H9 (cell line): Measurements from ENCODE around the gene CFP. TPM values are rescaled to one million over a fixed set of nuclear protein-coding genes. Genes with fewer than 3 reads are reported as not detected.

ENCODE experiments used
- DNase-seq: peaks from one replicate; pipeline ENCODE4 v3.0.0-alpha.2; 2017
- H2AFZ ChIP-seq: one replicate; pipeline ENCODE4 v1.6.1; 2013; ENCODE audit warnings: mild to moderate bottlenecking, low read length, control low read depth, moderate library complexity
- H2AK5ac ChIP-seq: 2 replicates; pipeline ENCODE4 v1.6.1; 2013; ENCODE audit warnings: low read length, control low read depth, mixed read lengths; ENCODE audit not compliant: insufficient read length
- H2BK120ac ChIP-seq: one replicate; pipeline ENCODE4 v1.6.1; 2013; ENCODE audit warnings: low read depth, mild to moderate bottlenecking, low read length, control low read depth, inconsistent platforms; ENCODE audit not compliant: poor library complexity, severe bottlenecking
- H2BK12ac ChIP-seq: 2 replicates; pipeline ENCODE4 v1.6.1; 2013; ENCODE audit warnings: low read length, control low read depth, mixed read lengths, low read depth; ENCODE audit not compliant: insufficient read length
- H2BK15ac ChIP-seq: 2 replicates; pipeline ENCODE4 v1.6.1; 2013; ENCODE audit warnings: low read depth, low read length, control low read depth
- H2BK20ac ChIP-seq: one replicate; pipeline ENCODE4 v1.6.1; 2013; ENCODE audit warnings: low read depth, mild to moderate bottlenecking, low read length, control low read depth, inconsistent platforms; ENCODE audit not compliant: poor library complexity, severe bottlenecking
- H2BK5ac ChIP-seq: 2 replicates; pipeline ENCODE4 v1.6.1; 2013; ENCODE audit warnings: low read length, control low read depth, mixed read lengths; ENCODE audit not compliant: insufficient read length
- H3K14ac ChIP-seq: 2 replicates; pipeline ENCODE4 v1.6.1; 2013; ENCODE audit warnings: low read length, control low read depth; ENCODE audit not compliant: insufficient read depth
- H3K18ac ChIP-seq: 2 replicates; pipeline ENCODE4 v1.6.1; 2013; ENCODE audit warnings: low read depth, mild to moderate bottlenecking, mixed read lengths, low read length, control low read depth; ENCODE audit not compliant: insufficient read length
- H3K23ac ChIP-seq: 2 replicates; pipeline ENCODE4 v1.6.1; 2013; ENCODE audit warnings: low read length, control low read depth, mixed read lengths, low read depth; ENCODE audit not compliant: insufficient read length
- H3K23me2 ChIP-seq: 2 replicates; pipeline ENCODE4 v1.6.1; 2013; ENCODE audit warnings: low read depth, mild to moderate bottlenecking, mixed read lengths, low read length, control low read depth; ENCODE audit not compliant: insufficient read length, poor library complexity, severe bottlenecking
- H3K27ac ChIP-seq: 2 replicates; pipeline ENCODE4 v1.5.1; 2013; ENCODE audit warnings: low read length, control low read depth, mixed read lengths, low read depth; ENCODE audit not compliant: insufficient read length
- H3K27me3 ChIP-seq: 2 replicates; pipeline ENCODE4 v1.6.1; 2013; ENCODE audit warnings: low read length, control low read depth, inconsistent platforms; ENCODE audit not compliant: insufficient read depth
- H3K4ac ChIP-seq: 2 replicates; pipeline ENCODE4 v1.6.1; 2013; ENCODE audit warnings: low read depth, mild to moderate bottlenecking, control low read depth, inconsistent platforms, low read length, moderate library complexity
- H3K4me1 ChIP-seq: 2 replicates; pipeline ENCODE4 v1.6.1; 2013; ENCODE audit warnings: low read length, control low read depth, inconsistent platforms; ENCODE audit not compliant: insufficient read depth
- H3K4me2 ChIP-seq: 2 replicates; pipeline ENCODE4 v1.6.1; 2013; ENCODE audit warnings: low read length, control low read depth, mixed read lengths; ENCODE audit not compliant: insufficient read length, insufficient read depth
- H3K56ac ChIP-seq: 2 replicates; pipeline ENCODE4 v1.6.1; 2013; ENCODE audit warnings: low read depth, mild to moderate bottlenecking, mixed read lengths, low read length, control low read depth; ENCODE audit not compliant: insufficient read length
- H3K79me1 ChIP-seq: 2 replicates; pipeline ENCODE4 v1.6.1; 2013; ENCODE audit warnings: low read depth, mild to moderate bottlenecking, moderate library complexity, low read length, control low read depth, inconsistent platforms; ENCODE audit not compliant: insufficient read depth, poor library complexity, severe bottlenecking
- H3K79me2 ChIP-seq: 2 replicates; pipeline ENCODE4 v1.6.1; 2013; ENCODE audit warnings: low read length, control low read depth, inconsistent platforms; ENCODE audit not compliant: insufficient read depth
- H3K9ac ChIP-seq: 2 replicates; pipeline ENCODE4 v1.6.1; 2013; ENCODE audit warnings: low read length, control low read depth, mixed read lengths; ENCODE audit not compliant: insufficient read length; ENCODE audit errors: extremely low read depth
- H3K9me3 ChIP-seq: one replicate; pipeline ENCODE4 v1.6.1; 2013; ENCODE audit warnings: low read depth, low read length, inconsistent platforms; ENCODE audit not compliant: control insufficient read depth
- H3T11ph ChIP-seq: one replicate; pipeline ENCODE4 v1.6.1; 2013; ENCODE audit warnings: mild to moderate bottlenecking, low read length, control low read depth, inconsistent platforms
- H4K20me1 ChIP-seq: one replicate; pipeline ENCODE4 v1.6.1; 2013; ENCODE audit not compliant: control insufficient read depth, insufficient read length, insufficient read depth
- H4K5ac ChIP-seq: 2 replicates; pipeline ENCODE4 v1.6.1; 2013; ENCODE audit warnings: low read depth, mild to moderate bottlenecking, mixed read lengths, low read length, control low read depth; ENCODE audit not compliant: insufficient read length
- H4K8ac ChIP-seq: replicated peaks from 2 replicates; pipeline ENCODE4 v1.6.1; 2013; ENCODE audit warnings: low read length, control low read depth, mixed read lengths, low read depth; ENCODE audit not compliant: insufficient read length
- H4K91ac ChIP-seq: 2 replicates; pipeline ENCODE4 v1.6.1; 2013; ENCODE audit warnings: low read depth, mild to moderate bottlenecking, moderate library complexity, mixed read lengths, low read length, control low read depth; ENCODE audit not compliant: insufficient read length
- H3K27ac Mint-ChIP-seq, 3 experiments: 2 replicates in 2 of 3; 3 replicates in 1 of 3; pipeline ENCODE4 v1.8.0; 2020 to 2021; ENCODE audit warnings: mixed read lengths in 3 of 3, mild to moderate bottlenecking in 1 of 3, moderate library complexity in 1 of 3
- H3K27me3 Mint-ChIP-seq: 2 replicates; pipeline ENCODE4 v1.8.0; 2021; ENCODE audit warnings: low read depth, mild to moderate bottlenecking, moderate library complexity, mixed read lengths
- H3K36me3 Mint-ChIP-seq, 3 experiments: 2 replicates in 2 of 3; 3 replicates in 1 of 3; pipeline ENCODE4 v1.8.0; 2020 to 2021; ENCODE audit warnings: low read depth in 3 of 3, mixed read lengths in 3 of 3; ENCODE audit not compliant: insufficient read depth in 1 of 3
- H3K4me1 Mint-ChIP-seq, 2 experiments: 2 replicates each; pipeline ENCODE4 v1.8.0; 2020; ENCODE audit warnings: mixed read lengths in 2 of 2
- H3K4me3 Mint-ChIP-seq, 2 experiments: 2 replicates in 1 of 2; 3 replicates in 1 of 2; pipeline ENCODE4 v1.8.0; 2020 to 2021; ENCODE audit warnings: mild to moderate bottlenecking in 2 of 2, mixed read lengths in 2 of 2, moderate library complexity in 1 of 2
- H3K9me3 Mint-ChIP-seq, 2 experiments: 2 replicates in 1 of 2; 3 replicates in 1 of 2; pipeline ENCODE4 v1.8.0; 2020; ENCODE audit warnings: mild to moderate bottlenecking in 2 of 2, mixed read lengths in 2 of 2, moderate library complexity in 1 of 2
- WGBS: extraction: QIAGEN DNeasy Blood & Tissue Kit; methylation state at CpG from one replicate; pipeline ENCODE4 v1.1.7; 2013; ENCODE audit warnings: missing lambda C conversion rate, low lambda C conversion rate, mixed read lengths; ENCODE audit not compliant: insufficient read length; ENCODE audit errors: extremely low coverage; 5-methylcytosine and 5-hydroxymethylcytosine counted together
- total RNA-seq: library from RNA; stranded (reverse); gene quantifications from 2 replicates; pipeline ENCODE4 v1.2.1, GENCODE V29; 2021
- TF ChIP-seq, protein P1 (sequence below): fragments of 200-600 bp; sonication (generic); conservative IDR thresholded peaks from 3 replicates; pipeline ENCODE4 v1.8.0; 2021; ENCODE audit warnings: antibody characterized with exemption, mild to moderate bottlenecking

The CFP gene
- total RNA-seq, 1 experiment from 2014 or later = 2.3 TPM

DNA sequence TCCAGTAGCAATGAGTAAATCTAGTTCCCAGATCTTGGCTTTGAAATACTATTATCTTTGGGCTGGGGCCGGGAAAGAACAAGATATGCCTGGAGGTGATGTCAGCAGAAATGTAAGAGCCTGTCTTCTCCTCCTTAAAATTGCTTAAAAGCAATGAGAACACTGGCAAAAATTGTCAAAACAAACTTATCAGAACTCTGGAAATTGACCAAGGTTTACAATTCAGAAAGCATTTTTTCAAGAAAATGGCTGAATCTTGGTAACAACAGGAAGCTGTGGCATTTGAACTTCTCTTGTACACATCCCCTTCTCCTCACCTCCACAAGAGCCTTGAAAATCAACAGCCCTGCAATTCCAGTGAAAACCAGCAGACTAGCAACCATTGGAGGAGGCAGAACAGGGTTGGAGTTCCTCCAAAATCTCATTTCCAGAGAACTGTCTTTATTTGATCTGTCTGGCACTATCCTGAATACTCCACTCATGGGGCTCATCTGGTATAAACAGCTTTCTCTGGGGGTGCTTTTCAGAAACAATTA, 33.9 kb downstream of the CFP start:
- Histone ChIP-seq H4K8ac (no peak overlapping the region), H2BK20ac (no peak overlapping the region), H3K14ac (no peak overlapping the region), H3T11ph (no peak overlapping the region), H3K9ac (no peak overlapping the region), H3K27me3 (no peaks in the 10 kb centered on the region), H3K4me2 (no peak overlapping the region), H3K56ac (no peak overlapping the region), H3K9me3 (peaks cover 10% of the 10 kb centered on the region), H3K18ac (no peak overlapping the region), H3K79me1 (no peaks in the 10 kb centered on the region), H3K79me2 (no peaks in the 10 kb centered on the region), H2BK120ac (no peak overlapping the region), H2BK12ac (no peak overlapping the region), H3K4me1 (no peaks in the 10 kb centered on the region), H4K5ac (no peak overlapping the region), H3K23me2 (no peaks in the 10 kb centered on the region), H4K91ac (no peak overlapping the region), H3K4ac (no peak overlapping the region), H2AK5ac (no peak overlapping the region), H3K23ac (no peak overlapping the region), H2BK15ac (no peak overlapping the region), H2AFZ (no peak overlapping the region), H3K27ac (no peak overlapping the region), H2BK5ac (no peak overlapping the region), H4K20me1 (no peaks in the 10 kb centered on the region)
- no peak for DNase-seq
- Mint-ChIP-seq H3K27me3 (no peaks in the 10 kb centered on the region), H3K4me1 (no peaks in the 10 kb centered on the region; a peak in 1 of 4 replicates), H3K36me3 (peaks cover 6 to 8% (median 7%) of the 10 kb centered on the region in 3 experiments; a peak in 4 of 7 replicates), H3K27ac (0 out of 7 replicates have a peak overlapping the region, but pooled peaks of 1 of the 3 experiments have one; percentile 37), H3K4me3 (no peak overlapping the region), H3K9me3 (peaks cover 50 to 65% of the 10 kb centered on the region in 2 experiments)
- no CpG with 5 or more reads among the region's 1 CpG for WGBS
- TF ChIP-seq, protein P1, sequence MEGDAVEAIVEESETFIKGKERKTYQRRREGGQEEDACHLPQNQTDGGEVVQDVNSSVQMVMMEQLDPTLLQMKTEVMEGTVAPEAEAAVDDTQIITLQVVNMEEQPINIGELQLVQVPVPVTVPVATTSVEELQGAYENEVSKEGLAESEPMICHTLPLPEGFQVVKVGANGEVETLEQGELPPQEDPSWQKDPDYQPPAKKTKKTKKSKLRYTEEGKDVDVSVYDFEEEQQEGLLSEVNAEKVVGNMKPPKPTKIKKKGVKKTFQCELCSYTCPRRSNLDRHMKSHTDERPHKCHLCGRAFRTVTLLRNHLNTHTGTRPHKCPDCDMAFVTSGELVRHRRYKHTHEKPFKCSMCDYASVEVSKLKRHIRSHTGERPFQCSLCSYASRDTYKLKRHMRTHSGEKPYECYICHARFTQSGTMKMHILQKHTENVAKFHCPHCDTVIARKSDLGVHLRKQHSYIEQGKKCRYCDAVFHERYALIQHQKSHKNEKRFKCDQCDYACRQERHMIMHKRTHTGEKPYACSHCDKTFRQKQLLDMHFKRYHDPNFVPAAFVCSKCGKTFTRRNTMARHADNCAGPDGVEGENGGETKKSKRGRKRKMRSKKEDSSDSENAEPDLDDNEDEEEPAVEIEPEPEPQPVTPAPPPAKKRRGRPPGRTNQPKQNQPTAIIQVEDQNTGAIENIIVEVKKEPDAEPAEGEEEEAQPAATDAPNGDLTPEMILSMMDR = no peak
